ENCODE data around the gene IRX4. TPM values are rescaled to one million over a fixed set of nuclear protein-coding genes. Genes with fewer than 3 reads are reported as not detected.

Gene IRX4
- total and polyA plus RNA-seq, 2 of the 4 experiments (the other 2 are of a cell fraction): not detected

DNA sequence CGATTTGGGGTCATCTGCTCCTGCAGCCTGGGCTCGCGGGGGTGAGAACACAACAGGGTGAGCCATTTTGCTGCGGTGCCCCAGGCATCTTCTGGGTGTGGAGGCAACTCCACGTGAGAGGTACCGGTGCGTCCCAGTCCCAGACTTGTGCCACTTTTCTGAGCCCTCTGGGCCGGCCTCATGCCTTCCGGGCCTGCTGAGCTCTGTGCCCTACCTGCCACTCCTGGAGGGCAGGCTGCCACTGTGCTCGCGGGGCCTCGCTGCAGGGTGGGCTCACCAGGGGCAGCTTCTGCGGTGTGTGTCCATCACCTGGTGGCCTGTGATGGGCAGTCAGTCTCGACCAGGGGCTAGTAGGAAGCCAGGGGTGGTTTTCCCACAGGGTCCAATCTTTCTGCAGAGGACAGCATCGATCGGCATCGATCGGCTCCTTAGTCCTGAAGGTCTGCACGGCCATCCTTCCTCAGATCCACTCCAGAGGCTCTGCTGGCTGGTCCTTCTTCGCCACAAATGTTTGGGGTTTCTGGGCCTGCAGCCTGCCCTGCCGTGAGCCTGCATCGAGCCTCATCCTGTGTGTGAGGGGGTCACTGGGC, 22.6 kb downstream of the IRX4 start:
- Histone ChIP-seq H3K4me3 (ENCODE audit: insufficient read depth, low read depth, low read length) (no peak overlapping the region), H4K20me1 (ENCODE audit: insufficient read depth, low read length) (no peaks in the 10 kb centered on the region; the same call in 1 of the 2 replicates), H3K27ac (ENCODE audit: insufficient read depth, low read length) (no peak overlapping the region), H2BK15ac (ENCODE audit: low read depth, low read length) (no peak overlapping the region), H3K9ac (ENCODE audit: low read depth, low read length) (no peak overlapping the region), H2BK5ac (ENCODE audit: low read depth, low read length, poor library complexity, severe bottlenecking) (no peak overlapping the region), H2BK120ac (ENCODE audit: low read depth, low read length) (no peak overlapping the region), H2AFZ (replicated peaks; ENCODE audit: low read length, poor library complexity) (no peak overlapping the region), H3K36me3 (ENCODE audit: control insufficient read depth, insufficient read depth, low read length) (no peaks in the 10 kb centered on the region), H3K4me1 (ENCODE audit: control insufficient read depth, insufficient read depth, low read length) (no peaks in the 10 kb centered on the region), H2AK5ac (ENCODE audit: low read depth, low read length) (no peak overlapping the region), H3K9me3 (ENCODE audit: control insufficient read depth, insufficient read depth, low read length) (no peaks in the 10 kb centered on the region), H3K23ac (ENCODE audit: low read depth, low read length) (no peak overlapping the region), H3K9me1 (ENCODE audit: insufficient read depth, low read length) (no peaks in the 10 kb centered on the region), H3K27me3 (ENCODE audit: control insufficient read depth, insufficient read depth, low read length) (peaks cover 39% of the 10 kb centered on the region), H3K4ac (ENCODE audit: low read depth, low read length) (no peak overlapping the region), H4K8ac (ENCODE audit: low read depth in 2 of 2, low read length in 2 of 2) (no peak overlapping the region), H3K14ac (replicated peaks; ENCODE audit: low read depth, low read length) (no peak overlapping the region), H3K18ac (ENCODE audit: low read depth, low read length) (no peak overlapping the region), H4K91ac (ENCODE audit: insufficient read depth, low read depth, low read length) (no peak overlapping the region), H4K5ac (ENCODE audit: low read depth, low read length) (no peak overlapping the region), H2AK9ac (replicated peaks; ENCODE audit: low read depth, low read length, poor library complexity) (no peak overlapping the region), H3K79me1 (ENCODE audit: low read depth in 1 of 2, low read length in 2 of 2) (no peaks in the 10 kb centered on the region), H3K56ac (ENCODE audit: extremely low read depth, insufficient read depth, low read length) (no peak overlapping the region), H3K4me2 (ENCODE audit: low read depth, low read length) (no peak overlapping the region), H2BK20ac (ENCODE audit: low read depth, low read length) (no peak overlapping the region)
- no peak for TF ChIP-seq CHD1 (IDR thresholded peaks at IDR 0.05; ENCODE audit: low read depth, low read length)
- TF ChIP-seq RCOR1 (IDR thresholded peaks at IDR 0.05; ENCODE audit: insufficient replicate concordance, low read length): no peak
- no peak for TF ChIP-seq SMC3 (IDR thresholded peaks at IDR 0.05; ENCODE audit: low read depth, low read length)
- TF ChIP-seq, protein P1, sequence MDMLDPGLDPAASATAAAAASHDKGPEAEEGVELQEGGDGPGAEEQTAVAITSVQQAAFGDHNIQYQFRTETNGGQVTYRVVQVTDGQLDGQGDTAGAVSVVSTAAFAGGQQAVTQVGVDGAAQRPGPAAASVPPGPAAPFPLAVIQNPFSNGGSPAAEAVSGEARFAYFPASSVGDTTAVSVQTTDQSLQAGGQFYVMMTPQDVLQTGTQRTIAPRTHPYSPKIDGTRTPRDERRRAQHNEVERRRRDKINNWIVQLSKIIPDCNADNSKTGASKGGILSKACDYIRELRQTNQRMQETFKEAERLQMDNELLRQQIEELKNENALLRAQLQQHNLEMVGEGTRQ (IDR thresholded peaks at IDR 0.05; ENCODE audit: low read depth, low read length): no peak
- intact Hi-C loops (cut with micrococcal nuclease) (no loop called here), in situ Hi-C loops (cut with MboI; ENCODE audit: low sequenced_read_pairs) (no loop called here), dilution Hi-C loops (cut with HindIII; ENCODE audit: low sequenced_read_pairs, unreplicated experiment) (no loop called here)
- DNase-seq (no peak), ATAC-seq (ENCODE audit: low read depth) (no peak)
- WGBS, 2 experiments (ENCODE audit: extremely low coverage in 2 of 2, insufficient read length in 1 of 2): 68% methylated on average over 10 of the region's 22 CpGs; no CpG with 5 or more reads in 1 of the 2 experiments
- POLR2A ChIA-PET (ENCODE audit: unreplicated experiment): no interaction called here
- CTCF ChIA-PET: no interaction called here
- no TSS peak for BruUV-seq (replicated peaks)
